Measurements from ENCODE around the gene SLC35B3.

SLC35B3 gene

DNA sequence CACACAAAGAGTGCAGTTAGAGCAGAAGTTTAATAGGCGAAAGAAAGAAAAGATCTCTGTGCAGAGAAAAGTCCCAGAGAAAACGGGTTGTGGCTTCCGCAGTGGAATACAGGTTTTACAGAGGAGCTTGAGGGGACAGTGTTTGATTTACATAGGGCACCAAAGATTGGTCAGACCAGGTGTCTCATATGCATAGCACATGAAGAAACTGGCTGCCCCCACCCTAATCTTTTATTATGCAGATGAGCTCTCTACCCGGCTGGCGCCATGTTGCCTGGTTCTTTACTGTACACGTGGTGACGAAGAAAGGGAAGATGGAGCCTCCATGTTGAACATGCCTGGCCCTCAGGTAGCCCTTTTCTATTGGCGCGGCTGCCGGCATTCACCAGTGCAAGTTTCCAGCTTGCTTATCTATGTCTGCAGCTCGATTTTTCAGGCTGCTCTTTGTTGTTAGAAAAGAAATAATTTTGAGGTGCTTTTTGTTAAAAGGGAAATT lies 47.4 kb downstream of the SLC35B3 start:
- DNase-seq (ENCODE audit: insufficient read length, low spot score), result no peak
- TF ChIP-seq, protein P1, sequence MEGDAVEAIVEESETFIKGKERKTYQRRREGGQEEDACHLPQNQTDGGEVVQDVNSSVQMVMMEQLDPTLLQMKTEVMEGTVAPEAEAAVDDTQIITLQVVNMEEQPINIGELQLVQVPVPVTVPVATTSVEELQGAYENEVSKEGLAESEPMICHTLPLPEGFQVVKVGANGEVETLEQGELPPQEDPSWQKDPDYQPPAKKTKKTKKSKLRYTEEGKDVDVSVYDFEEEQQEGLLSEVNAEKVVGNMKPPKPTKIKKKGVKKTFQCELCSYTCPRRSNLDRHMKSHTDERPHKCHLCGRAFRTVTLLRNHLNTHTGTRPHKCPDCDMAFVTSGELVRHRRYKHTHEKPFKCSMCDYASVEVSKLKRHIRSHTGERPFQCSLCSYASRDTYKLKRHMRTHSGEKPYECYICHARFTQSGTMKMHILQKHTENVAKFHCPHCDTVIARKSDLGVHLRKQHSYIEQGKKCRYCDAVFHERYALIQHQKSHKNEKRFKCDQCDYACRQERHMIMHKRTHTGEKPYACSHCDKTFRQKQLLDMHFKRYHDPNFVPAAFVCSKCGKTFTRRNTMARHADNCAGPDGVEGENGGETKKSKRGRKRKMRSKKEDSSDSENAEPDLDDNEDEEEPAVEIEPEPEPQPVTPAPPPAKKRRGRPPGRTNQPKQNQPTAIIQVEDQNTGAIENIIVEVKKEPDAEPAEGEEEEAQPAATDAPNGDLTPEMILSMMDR (IDR thresholded peaks at IDR 0.05; ENCODE audit: insufficient read depth, missing control alignments), result no peak
- FAIRE-seq, result no peak

DNA sequence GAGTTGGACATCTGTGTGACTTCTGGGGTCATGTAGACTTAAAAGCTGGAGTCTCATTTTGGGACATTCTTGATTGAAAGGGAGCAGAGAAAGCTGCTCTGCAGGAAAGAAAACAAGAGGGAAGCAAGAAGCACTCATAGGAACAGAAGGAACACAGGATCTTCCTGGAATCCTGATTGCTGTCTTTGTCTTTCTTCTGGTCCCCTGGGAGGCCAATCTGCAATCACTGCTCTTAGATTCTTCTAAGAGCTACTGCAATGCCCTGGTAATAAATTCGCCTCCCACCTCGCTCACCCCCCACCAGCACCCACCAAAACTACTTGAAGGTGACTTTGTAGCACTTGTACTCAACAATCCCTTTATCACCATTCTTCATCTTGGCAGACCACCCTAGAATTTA lies 51.8 kb downstream of the SLC35B3 start:
- FAIRE-seq, result no peak
- DNase-seq (ENCODE audit: insufficient read length, low spot score), result no peak
- TF ChIP-seq, protein P1 (IDR thresholded peaks at IDR 0.05; ENCODE audit: insufficient read depth, missing control alignments), result no peak

DNA sequence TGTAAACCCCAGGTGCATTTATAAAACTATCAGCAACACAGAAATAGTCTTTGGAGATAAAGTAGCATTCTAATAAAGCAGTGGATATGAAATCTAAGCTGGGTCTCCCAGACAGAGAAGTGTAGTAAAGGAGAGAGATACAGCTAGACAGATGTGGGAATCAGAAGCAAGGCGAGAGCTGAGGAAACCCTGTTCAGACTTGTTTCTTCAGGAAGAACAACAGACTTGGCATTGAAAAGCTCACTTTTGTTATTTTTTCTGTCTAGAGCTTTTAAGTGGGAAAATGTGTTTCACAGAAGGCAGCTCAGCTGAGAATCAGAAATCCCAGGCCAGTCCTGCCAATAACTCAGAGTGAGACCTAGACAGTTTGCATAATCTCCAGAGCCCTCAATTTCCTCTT lies 52.9 kb downstream of the SLC35B3 start:
- TF ChIP-seq, protein P1 (IDR thresholded peaks at IDR 0.05; ENCODE audit: insufficient read depth, missing control alignments), result no peak
- no peak for DNase-seq (ENCODE audit: insufficient read length, low spot score)
- FAIRE-seq, result no peak

DNA sequence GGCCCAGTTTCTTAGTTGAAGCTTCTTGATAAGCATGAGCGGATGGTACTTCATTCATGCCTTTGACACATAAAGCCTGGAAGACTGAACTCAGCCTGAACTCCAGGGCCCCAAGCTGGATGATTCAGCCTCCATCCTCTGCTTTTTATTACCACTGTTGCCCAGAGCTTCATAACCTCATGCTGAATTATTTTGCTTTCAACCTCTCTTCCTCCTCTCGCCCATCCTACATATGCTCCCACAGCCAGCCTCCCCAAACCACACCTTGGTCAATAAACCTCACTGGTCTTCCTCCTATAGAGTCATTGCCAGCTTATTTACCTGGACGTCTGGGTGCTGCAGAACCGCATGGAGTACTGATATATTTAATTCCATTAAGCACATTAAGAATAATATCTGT lies 59.4 kb downstream of the SLC35B3 start:
- FAIRE-seq (no peak), DNase-seq (ENCODE audit: insufficient read length, low spot score) (no peak)
- TF ChIP-seq, protein P1 (IDR thresholded peaks at IDR 0.05; ENCODE audit: insufficient read depth, missing control alignments), result no peak
